Dermis microvascular lymphatic vessel endothelial cell (primary cell): Measurements from ENCODE around the gene STXBP6. TPM values are rescaled to one million over a fixed set of nuclear protein-coding genes. Genes with fewer than 3 reads are reported as not detected.
"Not testable (repeated sequence)": the region's sequence is repeated elsewhere in the genome, so short reads cannot be mapped to it uniquely, and the experiment has no call there.

Source experiments
- DNase-seq, 2 donors: peaks; one replicate each; pipeline versions ENCODE4 v3.0.0 to v3.0.0-alpha.2; 2010; ENCODE audit warnings: low read depth in 2 of 2
- total RNA-seq: library from RNA; depleted of rRNA; stranded (reverse); fragments of >200 nt; gene quantifications from 2 replicates; pipeline ENCODE4 v1.2.1, GENCODE V29; 2014

Gene STXBP6
- total RNA-seq, 1 donor from 2014 or later: 4.5 TPM

- no peak for DNase-seq
These were observed 61.2 kb downstream of the STXBP6 start for GRCh38 chr14:24988760-24989159.

- DNase-seq: no peak
These were observed 63.6 kb downstream of the STXBP6 start for GRCh38 chr14:24986206-24986893.

- DNase-seq: no peak
These were observed 64.9 kb downstream of the STXBP6 start for GRCh38 chr14:24984846-24985589.

GRCh38 chr14:24982472-24983155 lies 67.3 kb downstream of the STXBP6 start:
- no peak for DNase-seq

GRCh38 chr14:24979725-24980239 lies 70.2 kb downstream of the STXBP6 start:
- no peak for DNase-seq

GRCh38 chr14:24978862-24979724 lies 70.9 kb downstream of the STXBP6 start:
- no peak for DNase-seq

GRCh38 chr14:24976602-24977001 lies 73.3 kb downstream of the STXBP6 start:
- DNase-seq: no peak

- no peak for DNase-seq
These were observed 74.6 kb downstream of the STXBP6 start for GRCh38 chr14:24975393-24975792.

- no peak for DNase-seq
These were observed 75.2 kb downstream of the STXBP6 start for GRCh38 chr14:24974591-24975374.

GRCh38 chr14:24972844-24973243 lies 77.1 kb downstream of the STXBP6 start:
- DNase-seq: no peak

GRCh38 chr14:24971255-24971654 lies 78.7 kb downstream of the STXBP6 start:
- no peak for DNase-seq

GRCh38 chr14:24966579-24966964 lies 83.4 kb downstream of the STXBP6 start:
- no peak for DNase-seq

GRCh38 chr14:24965934-24966578 lies 83.9 kb downstream of the STXBP6 start:
- DNase-seq: peak in 1 of 2 donors; percentile 58

- no peak for DNase-seq
These were observed 84.4 kb downstream of the STXBP6 start for GRCh38 chr14:24965578-24965933.

GRCh38 chr14:24964591-24964990 lies 85.4 kb downstream of the STXBP6 start:
- peak in 1 of 2 donors; percentile 14 for DNase-seq

- DNase-seq: no peak
These were observed 85.9 kb downstream of the STXBP6 start for GRCh38 chr14:24964048-24964447.

GRCh38 chr14:24962118-24962517 lies 87.8 kb downstream of the STXBP6 start:
- not testable (repeated sequence) for DNase-seq

- DNase-seq: no peak
These were observed 89.1 kb downstream of the STXBP6 start for GRCh38 chr14:24960816-24961215.

GRCh38 chr14:24959791-24960331 lies 90.1 kb downstream of the STXBP6 start:
- no peak for DNase-seq

GRCh38 chr14:24958271-24958670 lies 91.7 kb downstream of the STXBP6 start:
- no peak for DNase-seq
